GM10248 (cell line): Measurements from ENCODE around the gene TEX101.

ENCODE experiments used
- CTCF ChIA-PET: fragments of 300-600 bp; sonication (Branson Sonifier 250); formaldehyde crosslinking; extraction: SDS; loops from one replicate; lab custom pipeline; 2021; ENCODE audit warnings: antibody characterized with exemption; lab: Yijun Ruan, JAX
- POLR2A ChIA-PET: fragments of 350-650 bp; sonication (Branson Sonifier 250); formaldehyde crosslinking; extraction: SDS; loops from one replicate; lab custom pipeline; 2020; ENCODE audit warnings: antibody characterized with exemption; lab: Yijun Ruan, JAX
- DNase-seq: peaks from one replicate; pipeline ENCODE4 v3.0.0; 2012; ENCODE audit errors: extremely low spot score
- TF ChIP-seq, protein P1 (sequence below): IDR thresholded peaks from 2 replicates; pipeline ENCODE4 v1.5.1; 2012; ENCODE audit warnings: mild to moderate bottlenecking, low read depth; ENCODE audit errors: extremely low read depth, missing control alignments, control extremely low read depth

TEX101 gene

DNA sequence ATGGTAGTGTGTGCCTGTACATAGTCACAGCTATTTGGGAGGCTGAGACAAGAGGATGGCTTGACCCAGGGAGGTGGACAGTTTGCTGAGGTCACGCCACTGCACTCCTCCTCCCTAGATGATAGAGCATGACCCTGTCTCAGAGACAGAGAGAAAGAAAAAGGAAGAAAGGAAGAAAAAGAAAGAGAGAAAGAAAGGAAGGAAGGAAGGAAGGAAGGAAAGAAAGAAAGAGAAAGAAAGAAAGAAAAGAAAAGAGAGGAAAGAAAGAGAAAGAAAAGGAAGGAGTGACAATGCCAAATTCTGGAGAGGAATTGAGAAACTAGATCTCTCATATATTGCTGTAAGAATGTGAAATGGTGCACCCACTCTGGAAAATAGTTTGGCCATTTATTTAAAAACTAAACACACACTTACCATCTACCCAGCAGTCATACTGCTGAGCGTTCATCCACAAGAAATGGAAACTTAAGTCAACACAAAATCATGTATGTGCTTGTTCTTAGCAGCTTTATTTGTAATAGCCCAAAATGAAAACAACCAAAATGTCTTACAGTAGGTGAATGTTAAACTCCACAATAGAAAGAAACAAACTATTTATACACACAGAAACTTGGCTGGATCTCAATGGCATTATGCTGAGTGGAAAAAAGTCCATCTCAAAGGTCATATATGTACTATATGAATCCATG lies 7.5 kb downstream of the TEX101 start:
- CTCF ChIA-PET, result interaction anchor here (2.4 kb wide), 2 partner anchors 10 to 25 kb away, joined by 5 to 9 read pairs; no protein-coding TSS in a partner anchor

DNA sequence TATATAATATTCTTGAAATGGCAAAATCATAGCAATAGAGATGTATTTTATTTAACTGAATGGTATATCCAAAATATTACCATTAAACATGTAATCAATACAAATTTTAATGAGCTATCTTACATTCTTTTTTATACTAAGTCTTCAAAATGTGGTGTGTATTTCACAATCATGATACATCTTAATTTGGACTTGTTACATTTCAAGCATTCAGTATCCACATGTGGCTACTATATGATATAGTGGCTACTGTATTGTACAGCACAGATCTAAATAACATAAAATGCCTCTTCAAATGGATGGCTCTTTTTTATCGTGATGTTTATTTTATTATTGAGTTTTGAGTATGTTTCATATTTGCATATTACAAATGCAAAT lies 8.0 kb downstream of the TEX101 start:
- POLR2A ChIA-PET, result no interaction called here
- CTCF ChIA-PET, result interaction anchor here (2.4 kb wide), 2 partner anchors 10 to 25 kb away, joined by 5 to 9 read pairs; no protein-coding TSS in a partner anchor
- no peak for DNase-seq
- TF ChIP-seq, protein P1, sequence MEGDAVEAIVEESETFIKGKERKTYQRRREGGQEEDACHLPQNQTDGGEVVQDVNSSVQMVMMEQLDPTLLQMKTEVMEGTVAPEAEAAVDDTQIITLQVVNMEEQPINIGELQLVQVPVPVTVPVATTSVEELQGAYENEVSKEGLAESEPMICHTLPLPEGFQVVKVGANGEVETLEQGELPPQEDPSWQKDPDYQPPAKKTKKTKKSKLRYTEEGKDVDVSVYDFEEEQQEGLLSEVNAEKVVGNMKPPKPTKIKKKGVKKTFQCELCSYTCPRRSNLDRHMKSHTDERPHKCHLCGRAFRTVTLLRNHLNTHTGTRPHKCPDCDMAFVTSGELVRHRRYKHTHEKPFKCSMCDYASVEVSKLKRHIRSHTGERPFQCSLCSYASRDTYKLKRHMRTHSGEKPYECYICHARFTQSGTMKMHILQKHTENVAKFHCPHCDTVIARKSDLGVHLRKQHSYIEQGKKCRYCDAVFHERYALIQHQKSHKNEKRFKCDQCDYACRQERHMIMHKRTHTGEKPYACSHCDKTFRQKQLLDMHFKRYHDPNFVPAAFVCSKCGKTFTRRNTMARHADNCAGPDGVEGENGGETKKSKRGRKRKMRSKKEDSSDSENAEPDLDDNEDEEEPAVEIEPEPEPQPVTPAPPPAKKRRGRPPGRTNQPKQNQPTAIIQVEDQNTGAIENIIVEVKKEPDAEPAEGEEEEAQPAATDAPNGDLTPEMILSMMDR, result no peak

More for the DNA sequence above, 7.5 kb downstream of the TEX101 start:
- TF ChIP-seq, protein P1, result no peak
- POLR2A ChIA-PET, result no interaction called here
- DNase-seq, result no peak

DNA sequence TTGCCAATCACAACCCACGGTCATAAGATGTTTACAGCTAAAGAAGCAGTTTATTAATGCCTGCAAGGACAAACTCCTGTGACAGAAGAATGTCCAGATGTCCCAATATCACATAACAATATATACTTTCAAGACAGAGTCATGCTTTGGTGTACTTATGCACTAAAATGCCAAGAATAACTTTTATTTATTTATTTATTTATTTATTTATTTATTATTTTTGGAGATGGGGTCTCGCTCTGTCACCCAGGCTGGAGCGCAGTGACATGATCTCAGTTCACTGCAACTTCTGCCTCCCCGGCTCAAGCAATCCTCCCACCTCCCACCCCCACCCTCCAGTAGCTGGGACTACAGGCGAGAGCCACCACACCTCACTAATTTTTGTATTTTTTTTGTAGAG lies 9.1 kb downstream of the TEX101 start:
- no peak for DNase-seq
- ChIA-PET CTCF (interaction anchor here (2.4 kb wide), 2 partner anchors 9 to 23 kb away, joined by 5 to 9 read pairs; no protein-coding TSS in a partner anchor), POLR2A (no interaction called here)
- TF ChIP-seq, protein P1, result no peak

DNA sequence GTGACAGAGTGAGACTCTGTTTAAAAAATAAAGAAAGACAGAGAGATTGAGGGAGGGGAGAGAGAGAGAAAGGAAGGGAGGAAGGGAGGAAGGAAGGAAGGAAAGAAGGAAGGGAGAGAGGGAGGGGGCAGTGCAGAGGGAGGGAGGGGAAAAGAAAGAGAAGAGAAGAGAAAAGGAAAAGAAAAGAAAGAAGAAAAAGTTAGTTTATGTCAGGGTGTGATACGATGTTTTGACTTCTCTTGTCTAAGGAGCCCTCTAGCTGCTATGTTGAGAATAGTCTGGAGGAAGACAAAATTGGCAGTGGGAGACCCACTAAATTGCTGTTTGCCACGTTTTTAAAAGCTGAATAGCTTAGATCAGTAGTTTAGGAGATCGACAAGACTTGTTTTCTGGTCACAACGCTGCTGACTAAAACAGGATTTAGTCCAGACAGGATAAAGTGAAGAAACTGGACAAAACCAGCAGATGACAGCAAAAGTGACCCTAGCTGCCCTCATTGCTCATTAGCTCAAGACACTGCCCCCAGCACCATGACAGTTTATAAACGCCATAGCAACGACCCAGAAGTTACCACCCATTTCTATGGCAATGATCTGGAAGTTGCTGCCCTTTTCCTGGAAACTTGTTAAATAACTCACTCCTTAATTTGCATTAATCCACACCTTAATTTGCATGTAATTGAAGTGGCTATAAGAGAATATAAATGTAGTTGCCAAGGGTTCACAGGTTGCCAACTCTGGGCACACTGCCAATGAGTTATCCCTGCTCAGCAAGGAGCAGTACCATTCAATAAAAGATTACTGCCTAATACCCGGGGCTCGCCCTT lies 11.1 kb downstream of the TEX101 start:
- TF ChIP-seq, protein P1, result peak; percentile 45
- DNase-seq, result no peak
- POLR2A ChIA-PET, result no interaction called here
- CTCF ChIA-PET, result interaction anchor here (0.7 to 1.5 kb wide), 5 partner anchors 13 to 78 kb away, joined by 3 to 4 read pairs (median 4); no protein-coding TSS in a partner anchor

DNA sequence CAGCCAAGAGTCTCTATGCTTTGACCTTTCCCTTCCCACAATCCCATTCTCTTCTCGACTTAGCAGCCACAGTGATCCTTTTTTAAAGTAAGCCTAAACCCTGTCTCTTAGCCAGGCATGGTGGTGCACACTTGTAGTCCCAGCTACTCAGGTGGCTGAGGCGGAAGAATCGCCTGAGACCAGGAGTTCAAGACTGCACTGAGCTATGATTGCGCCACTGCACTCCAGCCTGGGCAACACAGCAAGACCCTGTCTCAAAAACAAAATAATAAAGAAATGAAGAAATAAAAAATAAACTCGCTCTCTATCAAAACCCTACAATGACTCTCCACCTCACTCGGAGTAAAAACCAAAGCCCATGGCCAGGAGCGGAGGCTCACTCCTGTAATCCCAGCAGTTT lies 14.7 kb downstream of the TEX101 start:
- TF ChIP-seq, protein P1, result no peak
- CTCF ChIA-PET, result interaction anchor here (1.6 kb wide), 1 partner anchor 90 kb away, joined by 4 read pairs; no protein-coding TSS in a partner anchor
- POLR2A ChIA-PET, result no interaction called here
- no peak for DNase-seq

DNA sequence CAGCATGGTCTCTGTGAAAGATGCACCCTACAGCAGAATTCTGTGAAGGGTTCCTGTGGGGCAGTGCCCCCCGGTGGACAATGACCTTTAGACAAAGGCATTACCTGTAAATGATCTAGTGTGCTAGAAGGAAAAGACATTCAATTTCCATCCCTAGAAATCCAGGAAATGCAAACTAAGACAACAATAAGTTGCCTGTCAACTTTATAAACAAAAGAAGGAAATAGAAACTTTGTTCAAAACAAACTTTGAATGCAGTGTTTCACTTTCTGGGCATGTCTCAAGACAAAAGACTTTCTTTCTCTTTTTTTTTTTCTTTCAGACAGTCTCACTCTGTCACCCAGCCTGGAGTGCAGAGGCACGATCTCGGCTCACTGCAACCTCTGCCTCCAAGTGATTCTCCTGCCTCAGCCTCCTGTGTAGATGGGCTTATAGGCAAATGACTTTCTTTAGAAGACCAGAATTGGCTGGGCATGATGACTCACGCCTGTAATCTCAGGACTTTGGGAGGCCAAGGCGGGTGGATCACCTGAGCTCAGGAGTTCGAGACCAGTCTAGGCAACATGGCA lies 15.5 kb downstream of the TEX101 start:
- TF ChIP-seq, protein P1, result peak; percentile 11
- ChIA-PET CTCF (interaction anchor here (0.6 to 9.8 kb wide), 3 partner anchors 9 to 164 kb away, joined by 3 to 71 read pairs (median 4); no protein-coding TSS in a partner anchor), POLR2A (no interaction called here)
- DNase-seq, result no peak
